GM23338 (cell line): ENCODE results near the gene EFCAB12. TPM values are rescaled to one million over a fixed set of nuclear protein-coding genes. Genes with fewer than 3 reads are reported as not detected.

Experiments
- ATAC-seq: fragments of 200-7000 bp; cut with Tn5 transposase; 3 replicates; pipeline ENCODE4 v1.9.1; 2020
- DNase-seq: peaks from one replicate; pipeline ENCODE4 v3.0.0-alpha.2; 2015; ENCODE audit warnings: low spot score
- H2AFZ ChIP-seq: fragments of 200-600 bp; sonication (generic); 2 replicates; pipeline ENCODE4 v1.8.0; 2016; ENCODE audit warnings: antibody characterized with exemption, mild to moderate bottlenecking, moderate library complexity
- H3F3A ChIP-seq: fragments of 200-600 bp; sonication (generic); replicated peaks from 2 replicates; pipeline ENCODE4 v1.8.0; 2017; ENCODE audit warnings: antibody characterized with exemption, mixed run types, low read depth
- H3K27ac ChIP-seq: fragments of 200-600 bp; sonication (generic); 2 replicates; pipeline ENCODE4 v1.6.1; 2016; ENCODE audit warnings: low read depth
- H3K27me3 ChIP-seq: fragments of 200-600 bp; sonication (generic); 2 replicates; pipeline ENCODE4 v1.8.0; 2016; ENCODE audit warnings: mild to moderate bottlenecking, mixed run types, moderate library complexity; ENCODE audit not compliant: insufficient read depth
- H3K36me3 ChIP-seq: fragments of 200-600 bp; sonication (generic); 2 replicates; pipeline ENCODE4 v1.8.0; 2016; ENCODE audit warnings: mild to moderate bottlenecking; ENCODE audit not compliant: insufficient read depth
- H3K4me1 ChIP-seq: fragments of 200-600 bp; sonication (generic); 2 replicates; pipeline ENCODE4 v1.8.0; 2016; ENCODE audit warnings: mild to moderate bottlenecking, moderate library complexity; ENCODE audit not compliant: insufficient read depth
- H3K4me2 ChIP-seq: fragments of 200-600 bp; sonication (generic); 2 replicates; pipeline ENCODE4 v1.7.1; 2017; ENCODE audit warnings: mixed run types
- H3K4me3 ChIP-seq: fragments of 200-600 bp; sonication (generic); 2 replicates; pipeline ENCODE4 v1.6.1; 2016; ENCODE audit warnings: mixed run types
- H3K79me2 ChIP-seq: fragments of 200-600 bp; sonication (generic); replicated peaks from 2 replicates; pipeline ENCODE4 v1.8.0; 2017; ENCODE audit warnings: mild to moderate bottlenecking; ENCODE audit not compliant: insufficient read depth
- H3K9me2 ChIP-seq: fragments of 200-600 bp; sonication (generic); 2 replicates; pipeline ENCODE4 v1.8.0; 2017; ENCODE audit not compliant: insufficient read depth
- H4K20me1 ChIP-seq: fragments of 200-600 bp; sonication (generic); replicated peaks from 2 replicates; pipeline ENCODE4 v1.8.0; 2017; ENCODE audit warnings: mild to moderate bottlenecking; ENCODE audit not compliant: insufficient read depth
- H3K27ac Mint-ChIP-seq: 2 replicates; pipeline ENCODE4 v1.8.0; 2020; ENCODE audit warnings: inconsistent platforms, mild to moderate bottlenecking, moderate library complexity, mixed read lengths
- H3K27me3 Mint-ChIP-seq: 3 replicates; pipeline ENCODE4 v1.8.0; 2022; ENCODE audit warnings: low read depth, mild to moderate bottlenecking, moderate library complexity, mixed read lengths, inconsistent platforms; ENCODE audit not compliant: insufficient read depth, poor library complexity
- H3K36me3 Mint-ChIP-seq: 3 replicates; pipeline ENCODE4 v1.8.0; 2021; ENCODE audit warnings: low read depth, mild to moderate bottlenecking, inconsistent platforms, moderate library complexity, mixed read lengths
- H3K4me1 Mint-ChIP-seq: 3 replicates; pipeline ENCODE4 v1.8.0; 2020; ENCODE audit warnings: mild to moderate bottlenecking, inconsistent platforms, mixed read lengths
- H3K4me3 Mint-ChIP-seq: 3 replicates; pipeline ENCODE4 v1.8.0; 2021; ENCODE audit warnings: moderate library complexity, mild to moderate bottlenecking, inconsistent platforms, mixed read lengths
- H3K9me3 Mint-ChIP-seq: 3 replicates; pipeline ENCODE4 v1.8.0; 2020; ENCODE audit warnings: moderate library complexity, mild to moderate bottlenecking, inconsistent platforms, mixed read lengths
- EZH2phosphoT487 ChIP-seq: fragments of 200-600 bp; sonication (generic); IDR thresholded peaks from one replicate; pipeline ENCODE4 v1.8.1; 2018; ENCODE audit warnings: antibody characterized with exemption; ENCODE audit not compliant: unreplicated experiment
- STAT1 ChIP-seq: IDR thresholded peaks from one replicate; pipeline ENCODE4 v1.6.1; 2016; ENCODE audit warnings: antibody characterized with exemption; ENCODE audit not compliant: unreplicated experiment
- polyA plus RNA-seq: library from polyadenylated mRNA; unstranded; fragments of >200 nt; fragmentation: Nextera tagmentation; extraction: Ambion mirVana; gene quantifications from 2 replicates; pipeline ENCODE4 v1.2.1, GENCODE V29; 2016
- total RNA-seq: library from RNA; depleted of rRNA; stranded (reverse); fragments of >200 nt; shearing (Covaris generic); gene quantifications from 2 replicates; pipeline ENCODE4 v1.2.3, GENCODE V29; 2014
- TF ChIP-seq, protein P1 (sequence below): IDR thresholded peaks from 2 replicates; pipeline ENCODE4 v1.6.1; 2016; ENCODE audit warnings: antibody characterized with exemption
- TF ChIP-seq, protein P2 (sequence below): IDR thresholded peaks from one replicate; pipeline ENCODE4 v1.6.1; 2018; ENCODE audit warnings: antibody characterized with exemption; ENCODE audit not compliant: unreplicated experiment
- TF ChIP-seq, protein P3 (sequence below), 2 experiments: fragments of 200-600 bp in 1 of 2; sonication (generic) in 1 of 2; conservative IDR thresholded peaks; 2 replicates each; pipeline versions ENCODE4 v1.5.1 to v1.6.1; 2016 to 2017; ENCODE audit warnings: antibody characterized with exemption in 2 of 2, low read depth in 2 of 2, mild to moderate bottlenecking in 2 of 2, moderate library complexity in 1 of 2

The EFCAB12 gene
- total and polyA plus RNA-seq, 2 experiments from 2014 or later, result 0.24 to 0.65 TPM

DNA sequence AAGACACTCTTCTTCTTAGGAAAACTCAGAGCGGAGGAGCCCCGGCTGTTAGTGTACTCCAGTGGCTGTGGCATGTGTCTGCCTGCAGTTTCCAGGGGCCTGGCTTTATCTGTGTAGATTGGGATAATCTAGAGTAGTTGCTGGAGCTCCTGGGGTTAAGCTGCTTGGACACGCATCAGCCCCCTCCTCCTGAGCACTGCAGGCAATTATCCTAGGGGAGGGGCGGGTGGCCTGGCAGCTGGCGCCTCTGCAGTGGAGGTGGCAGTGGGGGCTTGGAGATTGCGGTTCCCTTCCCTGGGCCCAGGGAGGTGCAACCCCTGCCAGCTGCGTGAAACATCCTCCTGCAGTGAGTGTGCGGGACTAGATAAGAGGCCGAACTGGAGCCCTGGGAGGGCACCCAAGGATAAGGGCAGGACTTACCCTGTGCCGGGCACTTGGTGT is 68.2 kb downstream of the EFCAB12 start (continued):
- TF ChIP-seq, protein P1, sequence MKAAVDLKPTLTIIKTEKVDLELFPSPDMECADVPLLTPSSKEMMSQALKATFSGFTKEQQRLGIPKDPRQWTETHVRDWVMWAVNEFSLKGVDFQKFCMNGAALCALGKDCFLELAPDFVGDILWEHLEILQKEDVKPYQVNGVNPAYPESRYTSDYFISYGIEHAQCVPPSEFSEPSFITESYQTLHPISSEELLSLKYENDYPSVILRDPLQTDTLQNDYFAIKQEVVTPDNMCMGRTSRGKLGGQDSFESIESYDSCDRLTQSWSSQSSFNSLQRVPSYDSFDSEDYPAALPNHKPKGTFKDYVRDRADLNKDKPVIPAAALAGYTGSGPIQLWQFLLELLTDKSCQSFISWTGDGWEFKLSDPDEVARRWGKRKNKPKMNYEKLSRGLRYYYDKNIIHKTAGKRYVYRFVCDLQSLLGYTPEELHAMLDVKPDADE, result no peak
- TF ChIP-seq STAT1, result no peak
- TF ChIP-seq, protein P2, sequence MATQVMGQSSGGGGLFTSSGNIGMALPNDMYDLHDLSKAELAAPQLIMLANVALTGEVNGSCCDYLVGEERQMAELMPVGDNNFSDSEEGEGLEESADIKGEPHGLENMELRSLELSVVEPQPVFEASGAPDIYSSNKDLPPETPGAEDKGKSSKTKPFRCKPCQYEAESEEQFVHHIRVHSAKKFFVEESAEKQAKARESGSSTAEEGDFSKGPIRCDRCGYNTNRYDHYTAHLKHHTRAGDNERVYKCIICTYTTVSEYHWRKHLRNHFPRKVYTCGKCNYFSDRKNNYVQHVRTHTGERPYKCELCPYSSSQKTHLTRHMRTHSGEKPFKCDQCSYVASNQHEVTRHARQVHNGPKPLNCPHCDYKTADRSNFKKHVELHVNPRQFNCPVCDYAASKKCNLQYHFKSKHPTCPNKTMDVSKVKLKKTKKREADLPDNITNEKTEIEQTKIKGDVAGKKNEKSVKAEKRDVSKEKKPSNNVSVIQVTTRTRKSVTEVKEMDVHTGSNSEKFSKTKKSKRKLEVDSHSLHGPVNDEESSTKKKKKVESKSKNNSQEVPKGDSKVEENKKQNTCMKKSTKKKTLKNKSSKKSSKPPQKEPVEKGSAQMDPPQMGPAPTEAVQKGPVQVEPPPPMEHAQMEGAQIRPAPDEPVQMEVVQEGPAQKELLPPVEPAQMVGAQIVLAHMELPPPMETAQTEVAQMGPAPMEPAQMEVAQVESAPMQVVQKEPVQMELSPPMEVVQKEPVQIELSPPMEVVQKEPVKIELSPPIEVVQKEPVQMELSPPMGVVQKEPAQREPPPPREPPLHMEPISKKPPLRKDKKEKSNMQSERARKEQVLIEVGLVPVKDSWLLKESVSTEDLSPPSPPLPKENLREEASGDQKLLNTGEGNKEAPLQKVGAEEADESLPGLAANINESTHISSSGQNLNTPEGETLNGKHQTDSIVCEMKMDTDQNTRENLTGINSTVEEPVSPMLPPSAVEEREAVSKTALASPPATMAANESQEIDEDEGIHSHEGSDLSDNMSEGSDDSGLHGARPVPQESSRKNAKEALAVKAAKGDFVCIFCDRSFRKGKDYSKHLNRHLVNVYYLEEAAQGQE, result no peak

DNA sequence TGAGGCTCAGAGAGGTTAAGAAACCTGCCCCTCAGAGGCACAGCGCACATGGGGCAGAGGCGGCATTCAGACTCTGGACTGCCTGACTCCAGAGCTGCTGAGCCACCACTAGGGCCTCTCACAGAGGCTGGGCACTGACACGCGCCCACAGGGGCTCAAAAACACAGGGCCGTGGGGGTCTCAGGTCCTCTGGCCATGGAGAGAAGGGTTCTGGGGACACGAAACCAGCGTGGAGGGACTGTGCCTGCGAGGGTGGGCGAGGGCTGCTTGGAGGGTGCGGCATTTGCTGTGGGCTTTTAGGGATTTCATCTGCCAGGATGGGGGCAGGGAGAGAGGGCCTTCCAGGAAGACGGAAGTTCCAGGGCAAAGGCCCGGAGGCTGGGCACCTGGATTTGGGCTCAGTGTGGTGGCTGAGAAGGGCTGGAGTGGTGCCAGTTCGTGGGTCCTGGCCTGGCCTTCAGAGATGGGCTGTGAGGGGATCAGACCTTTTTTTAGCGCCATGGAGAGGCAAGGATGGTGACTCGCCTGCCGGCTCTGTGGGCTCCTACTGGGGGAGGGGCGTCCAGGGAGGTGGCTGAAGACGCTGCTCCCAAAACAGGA is 69.6 kb downstream of the EFCAB12 start:
- no peak overlapping the region for H3K27ac ChIP-seq
- H3F3A ChIP-seq, result 0 out of 2 replicates have a peak, but pooled peaks cover 2% of the 10 kb centered on the region
- ATAC-seq, result peak; percentile 46
- H3K4me2 ChIP-seq, result no peak overlapping the region
- H3K27ac Mint-ChIP-seq, result 0 out of 2 replicates have a peak overlapping the region, but pooled peaks have one; percentile 70
- TF ChIP-seq, protein P3, sequence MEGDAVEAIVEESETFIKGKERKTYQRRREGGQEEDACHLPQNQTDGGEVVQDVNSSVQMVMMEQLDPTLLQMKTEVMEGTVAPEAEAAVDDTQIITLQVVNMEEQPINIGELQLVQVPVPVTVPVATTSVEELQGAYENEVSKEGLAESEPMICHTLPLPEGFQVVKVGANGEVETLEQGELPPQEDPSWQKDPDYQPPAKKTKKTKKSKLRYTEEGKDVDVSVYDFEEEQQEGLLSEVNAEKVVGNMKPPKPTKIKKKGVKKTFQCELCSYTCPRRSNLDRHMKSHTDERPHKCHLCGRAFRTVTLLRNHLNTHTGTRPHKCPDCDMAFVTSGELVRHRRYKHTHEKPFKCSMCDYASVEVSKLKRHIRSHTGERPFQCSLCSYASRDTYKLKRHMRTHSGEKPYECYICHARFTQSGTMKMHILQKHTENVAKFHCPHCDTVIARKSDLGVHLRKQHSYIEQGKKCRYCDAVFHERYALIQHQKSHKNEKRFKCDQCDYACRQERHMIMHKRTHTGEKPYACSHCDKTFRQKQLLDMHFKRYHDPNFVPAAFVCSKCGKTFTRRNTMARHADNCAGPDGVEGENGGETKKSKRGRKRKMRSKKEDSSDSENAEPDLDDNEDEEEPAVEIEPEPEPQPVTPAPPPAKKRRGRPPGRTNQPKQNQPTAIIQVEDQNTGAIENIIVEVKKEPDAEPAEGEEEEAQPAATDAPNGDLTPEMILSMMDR (conservative IDR thresholded peaks at IDR 0.05; ENCODE audit: low read depth in 2 of 2), result no peak
- TF ChIP-seq EZH2phosphoT487, result no peak
- peaks cover 13% of the 10 kb centered on the region for H3K9me3 Mint-ChIP-seq
- H3K9me2 ChIP-seq, result no peaks in the 10 kb centered on the region
- H3K4me3 ChIP-seq, result no peak overlapping the region
- no peaks in the 10 kb centered on the region for H3K36me3 ChIP-seq
- H3K4me3 Mint-ChIP-seq, result no peak overlapping the region; the same call in 2 of the 3 replicates
- H2AFZ ChIP-seq, result peak overlapping the region; percentile 66; the same call in 1 of the 2 replicates
- H3K4me1 Mint-ChIP-seq, result peaks cover 12% of the 10 kb centered on the region
- DNase-seq, result no peak
- no peaks in the 10 kb centered on the region for H4K20me1 ChIP-seq
- H3K79me2 ChIP-seq, result no peaks in the 10 kb centered on the region
- H3K4me1 ChIP-seq, result no peaks in the 10 kb centered on the region
- no peaks in the 10 kb centered on the region for H3K27me3 ChIP-seq
- H3K27me3 Mint-ChIP-seq, result peaks cover 7% of the 10 kb centered on the region
- peaks cover 11% of the 10 kb centered on the region; the same call in 2 of the 3 replicates for H3K36me3 Mint-ChIP-seq
